H1 (cell line): ENCODE data around the gene CD28. TPM values are rescaled to one million over a fixed set of nuclear protein-coding genes. Genes with fewer than 3 reads are reported as not detected.

Source experiments
- CTCF ChIA-PET: fragments of 300-600 bp; sonication (Branson Sonifier 250); formaldehyde crosslinking; loops from one replicate; lab custom pipeline; 2021; ENCODE audit not compliant: partially characterized antibody; lab: Charles Lee
- POLR2A ChIA-PET: fragments of 300-600 bp; sonication (Branson Sonifier 250); formaldehyde crosslinking; loops from one replicate; lab custom pipeline; 2021; ENCODE audit warnings: inconsistent platforms; ENCODE audit not compliant: partially characterized antibody; lab: Charles Lee
- DNase-seq, 2 experiments: peaks; one replicate each; pipeline versions ENCODE4 v3.0.0 to v3.0.0-alpha.2; 2010 to 2022; ENCODE audit warnings: low spot score in 2 of 2, low read depth in 1 of 2, mixed read lengths in 1 of 2
- FAIRE-seq: peaks from 2 replicates; lab custom pipeline; 2011; peaks lifted over from hg19 to GRCh38; lab: Jason Lieb, UNC
- H2AFZ ChIP-seq: 2 replicates; pipeline ENCODE4 v1.8.1; 2012; ENCODE audit warnings: low read length, inconsistent platforms
- H2AK5ac ChIP-seq: 2 replicates; pipeline ENCODE4 v1.6.1; 2013; ENCODE audit warnings: low read depth, low read length
- H2BK120ac ChIP-seq: replicated peaks from 2 replicates; pipeline ENCODE3; 2013; ENCODE audit warnings: low read depth, low read length, inconsistent platforms
- H2BK12ac ChIP-seq: 2 replicates; pipeline ENCODE4 v1.6.1; 2013; ENCODE audit warnings: low read depth, low read length
- H2BK15ac ChIP-seq: 2 replicates; pipeline ENCODE4 v1.6.1; 2013; ENCODE audit warnings: low read length
- H2BK20ac ChIP-seq: 2 replicates; pipeline ENCODE4 v1.6.1; 2013; ENCODE audit warnings: low read length
- H2BK5ac ChIP-seq: 2 replicates; pipeline ENCODE4 v1.6.1; 2013; ENCODE audit warnings: low read depth, low read length
- H3K14ac ChIP-seq: 2 replicates; pipeline ENCODE4 v1.6.1; 2013; ENCODE audit warnings: inconsistent platforms; ENCODE audit not compliant: insufficient read length
- H3K18ac ChIP-seq: 2 replicates; pipeline ENCODE4 v1.6.1; 2013; ENCODE audit warnings: low read length; ENCODE audit errors: extremely low read depth
- H3K23ac ChIP-seq: 2 replicates; pipeline ENCODE4 v1.6.1; 2013; ENCODE audit warnings: inconsistent platforms; ENCODE audit not compliant: insufficient read length
- H3K23me2 ChIP-seq: 2 replicates; pipeline ENCODE4 v1.6.1; 2013; ENCODE audit warnings: low read depth, low read length
- H3K27ac ChIP-seq: 2 replicates; pipeline ENCODE4 v1.6.1; 2011; ENCODE audit warnings: low read depth, low read length, inconsistent platforms
- H3K27me3 ChIP-seq, 4 experiments: replicated peaks in 1 of 4; 1 replicate in 1 of 4; 2 replicates in 3 of 4; pipeline versions ENCODE4 v1.6.1 to v1.8.1; 2011 to 2013; ENCODE audit warnings: low read length in 3 of 4, mild to moderate bottlenecking in 3 of 4, inconsistent platforms in 2 of 4, mixed read lengths in 2 of 4, moderate library complexity in 1 of 4; ENCODE audit not compliant: control insufficient read depth in 3 of 4, insufficient read depth in 3 of 4; ENCODE audit errors: extremely low read depth in 1 of 4
- H3K36me3 ChIP-seq, 4 experiments: 2 replicates each; pipeline versions ENCODE4 v1.6.1 to v1.8.1; 2011 to 2013; ENCODE audit warnings: mild to moderate bottlenecking in 4 of 4, low read length in 3 of 4, moderate library complexity in 2 of 4, control low read depth in 1 of 4, inconsistent platforms in 1 of 4; ENCODE audit not compliant: insufficient read depth in 4 of 4, control insufficient read depth in 2 of 4
- H3K4ac ChIP-seq: replicated peaks from 2 replicates; pipeline ENCODE3; 2013; ENCODE audit warnings: low read length, low read depth, mixed read lengths, inconsistent platforms; ENCODE audit not compliant: insufficient read length
- H3K4me1 ChIP-seq, 4 experiments: replicated peaks in 1 of 4; 1 replicate in 1 of 4; 2 replicates in 3 of 4; pipeline versions ENCODE4 v1.6.1 to v1.8.1; 2011 to 2013; ENCODE audit warnings: low read length in 3 of 4, inconsistent platforms in 2 of 4, mixed read lengths in 1 of 4; ENCODE audit not compliant: insufficient read depth in 4 of 4, control insufficient read depth in 3 of 4
- H3K4me2 ChIP-seq, 2 experiments: 2 replicates each; pipeline versions ENCODE4 v1.6.1 to v1.8.1; 2011 to 2013; ENCODE audit warnings: low read depth in 2 of 2, low read length in 2 of 2, control low read depth in 1 of 2, inconsistent platforms in 1 of 2, mild to moderate bottlenecking in 1 of 2; ENCODE audit not compliant: insufficient read depth in 1 of 2
- H3K4me3 ChIP-seq, 4 experiments: fragments of 200-600, 300-600 bp in 1 of 4; sonication (generic), shearing (Covaris generic), sonication (Bioruptor Twin) in 1 of 4; 2 replicates each; pipeline versions ENCODE4 v1.5.1 to v1.8.1; 2011 to 2016; ENCODE audit warnings: low read length in 4 of 4, low read depth in 3 of 4, control low read depth in 2 of 4, inconsistent platforms in 2 of 4, mild to moderate bottlenecking in 2 of 4, mixed read lengths in 1 of 4, moderate library complexity in 1 of 4; ENCODE audit not compliant: insufficient read depth in 2 of 4; ENCODE audit errors: extremely low read depth in 1 of 4
- H3K56ac ChIP-seq: replicated peaks from 2 replicates; pipeline ENCODE3; 2013; ENCODE audit warnings: low read depth, mild to moderate bottlenecking, mixed read lengths, low read length, inconsistent platforms; ENCODE audit not compliant: insufficient read length
- H3K79me1 ChIP-seq: 2 replicates; pipeline ENCODE4 v1.6.1; 2013; ENCODE audit warnings: low read depth, low read length, control low read depth
- H3K79me2 ChIP-seq, 2 experiments: 2 replicates each; pipeline versions ENCODE4 v1.6.1 to v1.8.1; 2012 to 2013; ENCODE audit warnings: low read length in 2 of 2, mild to moderate bottlenecking in 2 of 2, inconsistent platforms in 1 of 2; ENCODE audit not compliant: insufficient read depth in 2 of 2, control insufficient read depth in 1 of 2
- H3K9ac ChIP-seq, 4 experiments: replicated peaks in 1 of 4; 1 replicate in 1 of 4; 2 replicates in 3 of 4; pipeline versions ENCODE4 v1.6.1 to v1.8.1; 2011 to 2013; ENCODE audit warnings: low read depth in 3 of 4, low read length in 3 of 4, control low read depth in 2 of 4, mild to moderate bottlenecking in 2 of 4, moderate library complexity in 2 of 4, inconsistent platforms in 1 of 4; ENCODE audit errors: extremely low read depth in 1 of 4
- H3K9me3 ChIP-seq, 2 experiments: 2 replicates each; pipeline versions ENCODE4 v1.6.1 to v1.8.1; 2012 to 2013; ENCODE audit warnings: mild to moderate bottlenecking in 2 of 2, moderate library complexity in 2 of 2, control low read depth in 1 of 2, inconsistent platforms in 1 of 2, low read depth in 1 of 2, low read length in 1 of 2, mixed read lengths in 1 of 2; ENCODE audit not compliant: insufficient read depth in 2 of 2
- H4K20me1 ChIP-seq, 2 experiments: replicated peaks in 1 of 2; 2 replicates each; pipeline versions ENCODE3 to v1.8.1; 2011 to 2013; ENCODE audit warnings: inconsistent platforms in 2 of 2, low read length in 2 of 2, mild to moderate bottlenecking in 1 of 2; ENCODE audit not compliant: insufficient read depth in 2 of 2, control insufficient read depth in 1 of 2
- H4K5ac ChIP-seq: 2 replicates; pipeline ENCODE4 v1.6.1; 2013; ENCODE audit warnings: low read length, low read depth, mixed read lengths, inconsistent platforms; ENCODE audit not compliant: insufficient read length
- H4K8ac ChIP-seq: 2 replicates; pipeline ENCODE4 v1.8.0; 2013; ENCODE audit warnings: mild to moderate bottlenecking, moderate library complexity, low read length, inconsistent platforms; ENCODE audit not compliant: insufficient read depth; ENCODE audit errors: extremely low read depth
- H4K91ac ChIP-seq: replicated peaks from 2 replicates; pipeline ENCODE3; 2013; ENCODE audit warnings: low read length, mixed read lengths, inconsistent platforms; ENCODE audit not compliant: insufficient read length
- ATF3 ChIP-seq: IDR thresholded peaks from 2 replicates; pipeline ENCODE4 v1.6.1; 2011; ENCODE audit warnings: low read depth, mild to moderate bottlenecking, low read length; ENCODE audit not compliant: insufficient read depth
- BCL11A ChIP-seq, 2 experiments: IDR thresholded peaks; one replicate each; pipeline ENCODE4 v1.6.1; 2011; ENCODE audit warnings: low read depth in 2 of 2, low read length in 2 of 2, mild to moderate bottlenecking in 2 of 2
- GTF2F1 ChIP-seq: IDR thresholded peaks from 2 replicates; pipeline ENCODE4 v1.6.1; 2012; ENCODE audit warnings: low read depth, low read length, improper control_type of control experiment, borderline replicate concordance
- HDAC2 ChIP-seq, 2 experiments: fragments of 300-600 bp in 1 of 2; sonication (generic) in 1 of 2; IDR thresholded peaks; 2 replicates each; pipeline ENCODE4 v1.6.1; 2011 to 2012; ENCODE audit warnings: low read depth in 2 of 2, low read length in 2 of 2, mild to moderate bottlenecking in 2 of 2, moderate library complexity in 2 of 2, borderline replicate concordance in 1 of 2, inconsistent platforms in 1 of 2
- NANOG ChIP-seq: IDR thresholded peaks from 2 replicates; pipeline ENCODE4 v1.6.1; 2011; ENCODE audit warnings: low read length, low read depth, mild to moderate bottlenecking, inconsistent platforms; ENCODE audit not compliant: insufficient read depth, poor library complexity, severe bottlenecking
- POLR2AphosphoS5 ChIP-seq: IDR thresholded peaks from 2 replicates; pipeline ENCODE4 v1.6.1; 2011; ENCODE audit warnings: low read depth, low read length
- SP2 ChIP-seq: IDR thresholded peaks from 2 replicates; pipeline ENCODE4 v1.6.1; 2012; ENCODE audit warnings: mild to moderate bottlenecking, low read length, inconsistent platforms
- SP4 ChIP-seq: IDR thresholded peaks from 2 replicates; pipeline ENCODE4 v1.6.1; 2012; ENCODE audit warnings: low read length, inconsistent platforms
- SRF ChIP-seq: IDR thresholded peaks from 2 replicates; pipeline ENCODE4 v1.6.1; 2011; ENCODE audit warnings: mild to moderate bottlenecking, low read depth, low read length, moderate library complexity
- TAF1 ChIP-seq: IDR thresholded peaks from 2 replicates; pipeline ENCODE4 v1.6.1; 2011; ENCODE audit warnings: mild to moderate bottlenecking, low read depth, low read length
- TAF7 ChIP-seq: optimal IDR thresholded peaks from 2 replicates; pipeline ENCODE3; 2011; ENCODE audit warnings: low read depth, mild to moderate bottlenecking, inconsistent platforms, low read length, moderate library complexity, borderline replicate concordance
- TBP ChIP-seq: IDR thresholded peaks from 2 replicates; pipeline ENCODE4 v1.6.1; 2011; ENCODE audit warnings: low read depth, low read length, improper control_type of control experiment
- ZNF274 ChIP-seq: IDR thresholded peaks from 2 replicates; pipeline ENCODE4 v1.7.0; 2012; ENCODE audit warnings: low read length, borderline replicate concordance; ENCODE audit errors: extremely low read depth
- WGBS, 2 experiments: shearing (Covaris generic) in 1 of 2; methylation state at CpG; one replicate each; pipeline versions ENCODE4 v1.1.6 to v1.1.7; 2013 to 2015; ENCODE audit warnings: low lambda C conversion rate in 2 of 2, mixed read lengths in 2 of 2, inconsistent platforms in 1 of 2, low coverage in 1 of 2, missing lambda C conversion rate in 1 of 2; ENCODE audit not compliant: insufficient replicate concordance in 2 of 2, insufficient coverage in 1 of 2, insufficient read length in 1 of 2; ENCODE audit errors: extremely low coverage in 1 of 2, missing lambda C conversion rate in 1 of 2; 5-methylcytosine and 5-hydroxymethylcytosine counted together
- polyA plus RNA-seq, 7 experiments: library from polyadenylated mRNA; depleted of rRNA in 3 of 7; stranded (reverse) in 5 of 7; unstranded in 2 of 7; fragments of >200 nt in 5 of 7; fragments of 200-250 nt in 2 of 7; gene quantifications; 1 replicate in 5 of 7; 2 replicates in 1 of 7; 4 replicates in 1 of 7; pipeline versions ENCODE4 v1.2.1 to v1.2.3, GENCODE V29; 2011 to 2013; ENCODE audit warnings: missing spikeins in 2 of 7, mixed read lengths in 2 of 7
- total RNA-seq: library from RNA; stranded (reverse); fragmentation: NEBNext Ultra II Directional; extraction: Animal tissue kit (Norgen Biotek cat#: 25700); gene quantifications from 2 replicates; pipeline ENCODE4 v1.2.1, GENCODE V29; 2021

CD28 gene
- total and polyA plus RNA-seq, 2 of the 8 experiments (the other 6 are each of a cell fraction or from before 2014, with no cell fraction given) = not detected

- Histone ChIP-seq H2AK5ac (no peak overlapping the region), H4K5ac (no peak overlapping the region), H3K27ac (no peak overlapping the region), H3K79me2 (no peaks in the 10 kb centered on the region), H3K9ac (no peak overlapping the region), H3K23me2 (no peaks in the 10 kb centered on the region), H3K56ac (no peak overlapping the region), H4K20me1 (no peaks in the 10 kb centered on the region), H2BK120ac (no peak overlapping the region), H3K79me1 (no peaks in the 10 kb centered on the region), H4K8ac (no peak overlapping the region), H3K9me3 (peaks cover 0 to 6% of the 10 kb centered on the region in 2 experiments; a peak in 1 of 4 replicates), H2BK20ac (no peak overlapping the region), H3K4me3 (no peak overlapping the region), H4K91ac (no peak overlapping the region), H2AFZ (no peak overlapping the region), H2BK5ac (no peak overlapping the region), H3K4me2 (no peak overlapping the region), H3K4me1 (peaks cover 0 to 3% (median 0%) of the 10 kb centered on the region in 4 experiments; a peak in 3 of 7 replicates), H3K14ac (no peak overlapping the region), H3K23ac (no peak overlapping the region), H3K18ac (no peak overlapping the region), H2BK12ac (no peak overlapping the region), H3K4ac (no peak overlapping the region), H2BK15ac (no peak overlapping the region), H3K36me3 (no peaks in the 10 kb centered on the region), H3K27me3 (no peaks in the 10 kb centered on the region)
- POLR2A ChIA-PET = no interaction called here
- TF ChIP-seq ZNF274 (no peak), BCL11A (IDR thresholded peaks at IDR 0.05; ENCODE audit: low read depth in 2 of 2, low read length in 2 of 2) (no peak), TBP (no peak), GTF2F1 (no peak), SP2 (no peak), ATF3 (no peak), POLR2AphosphoS5 (no peak), TAF7 (no peak), NANOG (no peak), SRF (no peak), HDAC2 (IDR thresholded peaks at IDR 0.05; ENCODE audit: borderline replicate concordance in 1 of 2, low read depth in 2 of 2, low read length in 2 of 2) (no peak), TAF1 (no peak), SP4 (no peak)
- CTCF ChIA-PET = interaction anchor here (2.7 kb wide), 1 partner anchor 10 kb away, joined by 11 read pairs; no protein-coding TSS in a partner anchor
- no peak for DNase-seq
- FAIRE-seq = no peak
- WGBS, 2 experiments = 95% methylated on average over 2 of the region's 2 CpGs; no CpG with 5 or more reads in 1 of the 2 experiments
Measured at GRCh38 chr2:203730883-203731282, 24.4 kb downstream of the CD28 start.
